Lower leg skin (tissue), 4 donors: ENCODE data around the gene AIMP1. TPM values are rescaled to one million over a fixed set of nuclear protein-coding genes. Genes with fewer than 3 reads are reported as not detected.

ENCODE experiments used
- DNase-seq, 2 donors: peaks; one replicate each; pipeline ENCODE4 v3.0.0-alpha.2; 2019; ENCODE audit warnings: low spot score in 2 of 2
- H3K4me3 ChIP-seq: fragments of 200-600 bp; sonication (generic); 2 replicates; pipeline ENCODE4 v1.5.1; 2017; ENCODE audit warnings: mild to moderate bottlenecking, low read depth; ENCODE audit not compliant: poor library complexity, severe bottlenecking
- CTCF ChIP-seq, 3 donors: fragments of 450-650 bp; IDR thresholded peaks; one replicate each; pipeline ENCODE4 v1.5.1; 2016; ENCODE audit warnings: antibody characterized with exemption in 3 of 3, mild to moderate bottlenecking in 3 of 3, moderate library complexity in 2 of 3
- POLR2A ChIP-seq, 2 donors: fragments of 450-650 bp; IDR thresholded peaks; one replicate each; pipeline ENCODE4 v1.6.1; 2016 to 2017; ENCODE audit warnings: antibody characterized with exemption in 2 of 2, mild to moderate bottlenecking in 1 of 2, moderate library complexity in 1 of 2
- WGBS, 2 donors: methylation state at CpG; one replicate each; pipeline ENCODE4 v1.1.5; 2018; 5-methylcytosine and 5-hydroxymethylcytosine counted together
- intact Hi-C: fragments of 100-400 bp; cut with DNase I; formaldehyde crosslinking; loops from one replicate; pipeline ENCODE4 v1.15.0; 2023; ENCODE audit warnings: low total_unique reads
- total RNA-seq, 4 donors: library from RNA; depleted of rRNA; stranded (reverse); fragments of >200 nt; gene quantifications; one replicate each; pipeline ENCODE4 v1.1.0, GENCODE V29; 2016

The AIMP1 gene
- total RNA-seq, 4 donors from 2014 or later: 14.9 to 25.0 (median 18.6) TPM

GRCh38 chr4:106343865-106344646 lies 27.7 kb downstream of the AIMP1 start:
- H3K4me3 ChIP-seq: no peak overlapping the region
- 98 to 99% methylated on average over 2 of the region's 2 CpGs for WGBS, 2 donors
- intact Hi-C loops: no loop called here
- no peak for DNase-seq
- no peak for TF ChIP-seq CTCF (IDR thresholded peaks at IDR 0.05)
- no peak for TF ChIP-seq POLR2A (IDR thresholded peaks at IDR 0.05)

- no peak for DNase-seq
- intact Hi-C loops: no loop called here
- H3K4me3 ChIP-seq: no peak overlapping the region
- 90 to 95% methylated on average over 1 of the region's 1 CpG for WGBS, 2 donors
- TF ChIP-seq POLR2A (IDR thresholded peaks at IDR 0.05): no peak
- no peak for TF ChIP-seq CTCF (IDR thresholded peaks at IDR 0.05)
Observed at GRCh38 chr4:106344647-106344970, 28.3 kb downstream of the AIMP1 start.

- intact Hi-C loops: no loop called here
- WGBS, 2 donors: 89 to 94% methylated on average over 1 of the region's 1 CpG
Observed at GRCh38 chr4:106347167-106347566, 30.8 kb downstream of the AIMP1 start.

GRCh38 chr4:106351016-106351415 lies 34.7 kb downstream of the AIMP1 start:
- TF ChIP-seq POLR2A (IDR thresholded peaks at IDR 0.05) (no peak), CTCF (IDR thresholded peaks at IDR 0.05) (no peak)
- no peak for DNase-seq
- intact Hi-C loops: no loop called here
- no peak overlapping the region for H3K4me3 ChIP-seq

More at GRCh38 chr4:106347167-106347566, 30.8 kb downstream of the AIMP1 start:
- no peak overlapping the region for H3K4me3 ChIP-seq
- TF ChIP-seq POLR2A (IDR thresholded peaks at IDR 0.05) (no peak), CTCF (IDR thresholded peaks at IDR 0.05) (no peak)
- DNase-seq: no peak

- 91 to 100% methylated on average over 1 of the region's 1 CpG for WGBS, 2 donors
- intact Hi-C loops: no loop called here
- no peak for DNase-seq
Observed at GRCh38 chr4:106353786-106354185, 37.4 kb downstream of the AIMP1 start.

More at GRCh38 chr4:106353786-106354185, 37.4 kb downstream of the AIMP1 start:
- TF ChIP-seq CTCF (IDR thresholded peaks at IDR 0.05) (no peak), POLR2A (IDR thresholded peaks at IDR 0.05) (no peak)
- H3K4me3 ChIP-seq: no peak overlapping the region
